SJSA1 (cell line): Measurements from ENCODE around the gene C1QTNF2. TPM values are rescaled to one million over a fixed set of nuclear protein-coding genes. Genes with fewer than 3 reads are reported as not detected.

ENCODE experiments used
- DNase-seq, 2 experiments: peaks; one replicate each; pipeline ENCODE4 v3.0.0-alpha.2; 2015 to 2020; ENCODE audit warnings: low spot score in 2 of 2, low read depth in 1 of 2
- H3K27ac ChIP-seq: fragments of 250-450 bp; sonication (Bioruptor Pico); 2 replicates; pipeline ENCODE4 v1.5.1; 2020; ENCODE audit warnings: mild to moderate bottlenecking, moderate library complexity
- H3K27me3 ChIP-seq: fragments of 250-450 bp; sonication (Bioruptor Pico); replicated peaks from 2 replicates; pipeline ENCODE4 v1.5.1; 2020; ENCODE audit warnings: mild to moderate bottlenecking, moderate library complexity
- H3K36me3 ChIP-seq: fragments of 250-450 bp; sonication (Bioruptor Pico); 2 replicates; pipeline ENCODE4 v1.5.1; 2020; ENCODE audit warnings: mild to moderate bottlenecking
- H3K4me1 ChIP-seq: fragments of 250-450 bp; sonication (Bioruptor Pico); replicated peaks from 2 replicates; pipeline ENCODE4 v1.6.1; 2021; ENCODE audit warnings: mild to moderate bottlenecking
- H3K4me3 ChIP-seq: fragments of 250-450 bp; sonication (Bioruptor Pico); 2 replicates; pipeline ENCODE4 v1.5.1; 2020; ENCODE audit warnings: mild to moderate bottlenecking
- H3K9me3 ChIP-seq: fragments of 250-450 bp; sonication (Bioruptor Pico); replicated peaks from 2 replicates; pipeline ENCODE4 v1.5.1; 2020; ENCODE audit warnings: mild to moderate bottlenecking
- total RNA-seq: library from RNA; depleted of rRNA; stranded (reverse); fragments of >200 nt; shearing (Covaris generic); gene quantifications from 2 replicates; pipeline ENCODE4 v1.2.3, GENCODE V29; 2014

Gene C1QTNF2
- total RNA-seq, 1 experiment from 2014 or later = 5.7 TPM

DNA sequence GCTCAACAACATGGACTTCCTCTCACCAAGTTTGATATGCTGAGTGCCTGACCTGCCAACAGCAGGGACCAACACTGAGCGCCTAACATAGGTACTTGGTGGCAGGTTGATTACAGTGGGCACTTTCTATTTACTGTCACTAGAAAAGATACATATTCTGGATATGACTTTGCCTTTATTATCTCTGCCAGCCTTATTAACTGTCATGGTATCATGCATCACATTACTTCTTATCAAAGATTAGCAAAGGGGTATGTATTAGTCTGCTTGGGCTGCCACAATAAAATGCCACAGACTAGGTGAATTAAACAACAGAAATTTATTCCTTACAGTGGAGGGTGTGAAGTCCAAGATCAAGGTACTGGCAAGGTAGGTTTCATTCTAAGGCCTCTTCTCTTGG lies 14.3 kb upstream of the C1QTNF2 start:
- peaks cover 3% of the 10 kb centered on the region; the same call in 1 of the 2 replicates for H3K27me3 ChIP-seq
- no peaks in the 10 kb centered on the region for H3K4me1 ChIP-seq
- H3K36me3 ChIP-seq = no peaks in the 10 kb centered on the region
- peaks cover 8% of the 10 kb centered on the region; the same call in 1 of the 2 replicates for H3K9me3 ChIP-seq
- no peak overlapping the region for H3K27ac ChIP-seq
- no peak overlapping the region for H3K4me3 ChIP-seq
- no peak for DNase-seq

DNA sequence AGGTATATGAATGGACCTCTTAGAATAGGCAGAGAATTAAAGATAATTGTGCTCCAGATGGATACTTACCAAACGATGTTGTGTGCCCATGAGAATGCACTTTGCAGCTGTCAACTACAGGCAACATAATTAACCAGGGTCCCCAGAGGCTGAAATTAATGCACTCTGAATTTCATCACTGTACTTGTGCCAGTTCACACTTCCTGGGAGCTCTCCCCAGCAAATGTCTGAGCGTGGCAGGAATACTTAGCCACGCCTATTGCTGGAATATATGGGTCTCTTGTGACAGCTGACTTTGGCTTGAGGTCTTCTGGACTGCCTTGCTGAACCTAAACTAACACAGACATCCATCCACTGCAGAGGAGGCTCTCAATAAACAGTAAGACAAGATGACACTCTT lies 11.9 kb upstream of the C1QTNF2 start:
- DNase-seq = no peak
- Histone ChIP-seq H3K36me3 (no peaks in the 10 kb centered on the region), H3K9me3 (0 out of 2 replicates have a peak, but pooled peaks cover 3% of the 10 kb centered on the region), H3K4me3 (no peak overlapping the region), H3K4me1 (no peaks in the 10 kb centered on the region), H3K27ac (no peak overlapping the region), H3K27me3 (peaks cover 6% of the 10 kb centered on the region)

DNA sequence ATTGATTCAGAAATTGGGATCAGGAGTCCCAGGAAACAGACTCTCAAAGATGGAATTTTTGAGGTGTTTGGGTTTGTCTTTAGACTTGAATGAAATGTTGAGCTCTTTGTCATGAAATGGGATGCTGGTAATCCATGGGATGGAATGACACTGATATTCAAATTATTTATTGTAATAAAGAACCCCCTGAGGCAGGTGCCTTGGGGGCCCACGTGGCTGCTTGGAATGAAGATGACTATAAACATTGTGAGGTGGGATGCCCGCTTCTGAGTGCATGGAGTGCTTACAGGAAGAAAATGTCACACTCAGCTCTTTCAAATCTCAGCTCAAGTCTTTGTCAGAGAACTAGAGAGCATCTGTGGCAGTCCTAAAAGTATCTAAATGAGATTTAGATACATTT lies 9.6 kb upstream of the C1QTNF2 start:
- no peak overlapping the region for H3K27ac ChIP-seq
- H3K36me3 ChIP-seq = no peaks in the 10 kb centered on the region
- DNase-seq = no peak
- no peaks in the 10 kb centered on the region for H3K9me3 ChIP-seq
- no peak overlapping the region for H3K4me3 ChIP-seq
- peaks cover 14% of the 10 kb centered on the region for H3K27me3 ChIP-seq
- H3K4me1 ChIP-seq = no peaks in the 10 kb centered on the region

DNA sequence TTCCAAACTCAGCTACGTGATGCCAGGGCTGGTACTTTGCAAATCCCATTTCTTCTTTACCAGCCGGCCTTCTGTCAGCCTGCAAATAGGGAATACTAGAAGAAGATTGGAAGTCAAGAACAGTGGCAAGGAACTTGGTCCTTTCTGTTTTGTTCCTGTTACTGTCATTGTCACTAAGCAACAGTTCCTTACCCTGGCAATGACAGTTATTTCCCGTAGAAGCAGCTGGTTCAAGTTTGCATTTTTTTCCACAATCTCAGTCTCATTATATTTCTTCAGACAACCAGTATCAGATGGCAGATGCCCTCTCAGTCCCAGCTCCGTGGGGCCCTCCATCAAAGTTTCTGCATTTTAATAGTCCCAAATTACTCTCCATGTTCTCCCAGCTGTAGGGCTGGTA lies 9.1 kb upstream of the C1QTNF2 start:
- no peak for DNase-seq
- no peaks in the 10 kb centered on the region for H3K9me3 ChIP-seq
- no peaks in the 10 kb centered on the region for H3K4me1 ChIP-seq
- H3K27ac ChIP-seq = no peak overlapping the region
- H3K36me3 ChIP-seq = no peaks in the 10 kb centered on the region
- no peak overlapping the region for H3K4me3 ChIP-seq
- peaks cover 14% of the 10 kb centered on the region for H3K27me3 ChIP-seq

DNA sequence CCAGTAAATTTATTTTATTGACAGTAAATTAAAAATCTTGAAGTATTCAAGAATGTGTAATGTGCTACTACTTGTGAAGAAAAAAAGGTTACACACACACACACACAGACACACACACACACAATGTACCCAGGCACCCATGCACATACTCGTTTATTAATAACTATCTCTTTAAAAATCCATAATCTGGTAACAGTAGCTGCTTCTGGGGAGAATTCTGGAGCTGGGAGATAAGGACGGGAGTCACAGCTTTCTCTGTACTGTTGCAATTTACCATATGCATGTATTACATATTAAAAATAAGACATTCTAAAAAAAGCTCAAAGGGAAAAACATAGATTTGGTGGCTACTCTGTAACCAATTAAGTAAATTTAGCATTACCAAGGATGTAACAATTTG lies 7.9 kb upstream of the C1QTNF2 start:
- Histone ChIP-seq H3K9me3 (no peaks in the 10 kb centered on the region), H3K27ac (no peak overlapping the region), H3K27me3 (peaks cover 14% of the 10 kb centered on the region), H3K36me3 (no peaks in the 10 kb centered on the region), H3K4me3 (no peak overlapping the region), H3K4me1 (no peaks in the 10 kb centered on the region)
- DNase-seq = no peak

DNA sequence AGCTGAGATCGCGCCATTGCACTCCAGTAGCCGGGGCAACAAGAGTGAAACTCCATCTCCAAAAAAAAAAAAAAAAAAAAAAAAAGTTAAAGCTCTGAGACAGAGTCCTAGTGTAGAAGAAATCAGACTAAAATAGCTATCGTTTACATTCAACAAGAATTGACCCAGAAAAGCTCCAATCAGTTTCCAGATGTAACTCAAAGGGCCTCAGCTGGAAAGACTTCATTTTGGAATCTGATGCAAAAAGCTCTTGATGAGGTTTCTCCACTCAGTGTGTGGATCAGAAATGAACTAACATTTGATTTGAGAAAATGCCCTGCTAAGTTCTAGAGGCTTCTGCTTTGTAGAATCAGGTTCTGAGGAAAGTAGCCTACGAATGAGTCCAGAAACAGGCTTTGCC lies 7.2 kb upstream of the C1QTNF2 start:
- no peaks in the 10 kb centered on the region for H3K36me3 ChIP-seq
- no peaks in the 10 kb centered on the region for H3K4me1 ChIP-seq
- H3K27me3 ChIP-seq = peaks cover 14% of the 10 kb centered on the region

DNA sequence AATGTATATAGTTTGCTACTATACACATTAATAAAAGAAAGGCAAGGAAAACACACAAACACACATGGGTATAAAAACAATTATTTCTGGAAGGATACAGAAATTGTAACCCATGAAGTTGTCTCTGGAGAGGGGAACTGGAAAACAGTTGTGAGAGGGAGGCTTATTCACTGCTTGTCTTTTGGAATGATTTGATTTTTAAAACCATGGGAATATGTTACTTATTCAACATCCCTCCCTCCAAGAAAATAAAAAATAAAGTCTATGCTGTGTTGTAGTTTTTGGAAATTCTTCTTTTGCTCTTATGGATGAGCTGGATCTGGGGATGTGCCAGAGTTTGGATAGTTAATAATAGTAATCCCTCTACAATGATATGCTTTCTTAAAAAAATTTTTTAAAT lies 6.0 kb upstream of the C1QTNF2 start:
- DNase-seq = no peak
- no peaks in the 10 kb centered on the region for H3K36me3 ChIP-seq
- no peaks in the 10 kb centered on the region for H3K9me3 ChIP-seq
- no peak overlapping the region for H3K4me3 ChIP-seq
- H3K27ac ChIP-seq = no peak overlapping the region
- H3K4me1 ChIP-seq = no peaks in the 10 kb centered on the region
- H3K27me3 ChIP-seq = peaks cover 17% of the 10 kb centered on the region

More for the DNA sequence above, 7.2 kb upstream of the C1QTNF2 start:
- Histone ChIP-seq H3K9me3 (no peaks in the 10 kb centered on the region), H3K4me3 (no peak overlapping the region), H3K27ac (no peak overlapping the region)
- no peak for DNase-seq

DNA sequence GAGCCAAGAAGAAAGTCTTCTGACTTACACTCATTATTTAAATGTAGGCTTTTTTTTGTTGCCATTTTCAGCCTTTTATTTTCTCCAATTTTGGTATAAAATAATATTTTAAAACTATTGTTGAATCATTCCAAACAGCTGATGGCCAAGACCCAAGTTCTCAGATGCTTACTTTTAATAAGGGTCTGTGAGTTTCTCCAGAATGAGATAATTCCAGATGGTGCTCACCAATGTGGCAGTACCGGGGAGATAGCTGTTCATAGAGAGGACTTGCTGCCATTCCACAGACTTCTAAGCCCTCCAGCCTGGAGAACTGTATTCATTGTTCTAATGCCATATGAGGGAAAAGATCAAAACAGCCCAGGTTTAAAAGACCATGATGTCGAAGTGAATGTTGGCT lies 5.3 kb upstream of the C1QTNF2 start:
- DNase-seq = no peak
- no peaks in the 10 kb centered on the region for H3K9me3 ChIP-seq
- H3K27ac ChIP-seq = no peak overlapping the region
- peaks cover 18% of the 10 kb centered on the region for H3K27me3 ChIP-seq
- peaks cover 2% of the 10 kb centered on the region for H3K4me1 ChIP-seq
- H3K36me3 ChIP-seq = no peaks in the 10 kb centered on the region
- no peak overlapping the region for H3K4me3 ChIP-seq

DNA sequence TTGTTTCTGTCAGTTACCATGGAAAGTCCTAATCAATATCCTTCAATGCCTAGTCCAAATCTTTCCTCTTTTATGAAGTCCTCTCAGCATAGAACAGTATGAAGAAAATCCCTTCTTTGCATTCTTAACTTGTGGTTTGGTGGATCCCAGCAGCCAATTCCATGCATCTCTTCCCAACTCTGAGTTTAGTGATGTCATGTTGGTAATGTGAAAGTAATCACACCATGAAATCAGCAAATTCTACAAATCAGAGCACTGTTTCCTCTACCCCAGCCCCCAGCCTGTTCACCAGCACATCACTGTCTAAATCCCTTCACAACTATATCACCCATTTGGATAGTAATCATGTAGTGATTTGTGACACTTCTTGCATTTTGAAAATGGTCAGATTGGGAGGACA lies 4.7 kb upstream of the C1QTNF2 start:
- no peak for DNase-seq
- Histone ChIP-seq H3K9me3 (no peaks in the 10 kb centered on the region), H3K4me3 (no peak overlapping the region), H3K4me1 (peaks cover 5% of the 10 kb centered on the region), H3K27ac (no peak overlapping the region), H3K36me3 (no peaks in the 10 kb centered on the region), H3K27me3 (peaks cover 15% of the 10 kb centered on the region)

DNA sequence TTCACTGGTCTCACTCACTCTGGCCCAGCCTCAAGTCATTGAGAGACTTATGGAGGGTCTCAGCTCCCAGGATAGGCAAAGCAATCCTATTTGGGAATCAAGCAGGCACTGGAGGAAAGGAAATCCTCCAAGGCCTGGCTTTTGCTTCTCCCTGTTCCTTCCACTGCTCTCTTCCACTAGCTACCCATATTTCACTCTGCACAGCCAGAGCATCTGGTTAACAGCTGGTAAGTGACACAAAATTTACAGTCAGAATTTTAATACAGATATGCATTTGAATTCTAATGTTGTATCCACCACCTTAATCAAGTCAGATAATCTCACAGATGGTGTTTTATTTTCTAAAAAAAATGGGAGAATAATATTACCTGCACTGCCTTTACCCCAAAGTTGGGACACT lies 868 bp upstream of the C1QTNF2 start:
- Histone ChIP-seq H3K36me3 (no peaks in the 10 kb centered on the region), H3K4me1 (peaks cover 10% of the 10 kb centered on the region), H3K27ac (no peak overlapping the region), H3K4me3 (no peak overlapping the region), H3K9me3 (no peaks in the 10 kb centered on the region), H3K27me3 (peaks cover 12% of the 10 kb centered on the region)
- no peak for DNase-seq

DNA sequence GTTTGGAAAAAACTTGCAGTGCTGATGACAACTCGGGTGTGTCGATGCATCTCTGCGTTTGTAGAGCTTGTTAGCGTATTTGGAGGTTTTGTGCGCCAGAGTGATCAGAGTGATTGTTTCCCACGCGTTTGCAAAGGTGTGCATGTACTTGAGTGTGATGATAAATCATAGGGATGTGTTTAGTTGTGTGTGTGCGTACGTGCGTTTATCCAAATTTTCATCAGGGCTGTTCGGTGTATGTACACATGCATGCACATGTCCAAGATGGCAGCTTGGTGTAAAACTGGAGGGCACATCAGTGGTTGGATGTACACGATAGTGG lies 248 bp upstream of the C1QTNF2 start:
- no peak overlapping the region for H3K27ac ChIP-seq
- peaks cover 11% of the 10 kb centered on the region for H3K27me3 ChIP-seq
- peaks cover 10% of the 10 kb centered on the region for H3K4me1 ChIP-seq
- H3K9me3 ChIP-seq = no peaks in the 10 kb centered on the region
- no peak for DNase-seq
- H3K4me3 ChIP-seq = peak overlapping the region; percentile 47
- no peaks in the 10 kb centered on the region for H3K36me3 ChIP-seq

DNA sequence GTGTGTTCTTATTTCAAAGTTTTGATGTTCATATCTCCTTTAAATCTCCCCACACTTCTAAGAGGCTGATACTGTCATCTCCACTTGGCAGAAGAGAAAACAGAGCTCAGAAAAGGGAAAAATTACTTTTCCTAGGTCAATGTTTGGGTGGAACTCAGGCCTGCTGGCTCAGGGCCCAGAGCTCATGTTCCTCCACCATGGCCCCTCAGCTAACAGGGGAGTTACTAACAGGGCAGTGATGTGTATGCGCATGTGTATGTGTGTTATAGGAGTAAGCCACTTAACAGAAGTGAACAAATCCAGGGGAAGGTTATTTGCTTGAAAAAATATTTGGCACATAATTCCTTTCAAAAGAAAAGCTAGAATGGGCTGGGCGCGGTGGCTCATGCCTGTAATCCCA lies 2.5 kb downstream of the C1QTNF2 start:
- no peaks in the 10 kb centered on the region for H3K36me3 ChIP-seq
- H3K27me3 ChIP-seq = 0 out of 2 replicates have a peak, but pooled peaks cover 4% of the 10 kb centered on the region
- no peak overlapping the region for H3K27ac ChIP-seq
- H3K9me3 ChIP-seq = no peaks in the 10 kb centered on the region
- H3K4me3 ChIP-seq = no peak overlapping the region
- H3K4me1 ChIP-seq = peaks cover 10% of the 10 kb centered on the region
- DNase-seq = no peak

DNA sequence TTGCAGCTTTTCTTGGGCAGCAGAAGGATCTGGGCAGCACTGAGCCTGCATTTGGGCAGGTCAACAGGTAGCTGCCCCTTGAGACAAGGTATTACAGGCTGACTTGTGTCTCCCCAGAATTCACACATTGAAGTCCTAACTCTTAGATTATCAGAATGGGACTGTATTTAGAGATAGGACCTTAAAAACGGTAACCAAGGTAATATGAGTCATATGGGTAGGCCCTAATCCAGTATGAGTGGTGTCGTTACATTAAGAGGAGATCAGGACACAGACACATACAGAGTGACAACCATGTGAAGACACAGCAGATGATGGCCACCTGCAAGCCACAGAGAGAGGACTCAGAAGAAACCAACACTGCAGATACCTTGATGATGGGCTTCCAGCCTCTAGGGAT lies 3.2 kb downstream of the C1QTNF2 start:
- H3K4me3 ChIP-seq = no peak overlapping the region
- no peak overlapping the region for H3K27ac ChIP-seq
- H3K27me3 ChIP-seq = 0 out of 2 replicates have a peak, but pooled peaks cover 4% of the 10 kb centered on the region
- no peaks in the 10 kb centered on the region for H3K36me3 ChIP-seq
- no peaks in the 10 kb centered on the region for H3K9me3 ChIP-seq
- no peak for DNase-seq
- peaks cover 10% of the 10 kb centered on the region for H3K4me1 ChIP-seq

DNA sequence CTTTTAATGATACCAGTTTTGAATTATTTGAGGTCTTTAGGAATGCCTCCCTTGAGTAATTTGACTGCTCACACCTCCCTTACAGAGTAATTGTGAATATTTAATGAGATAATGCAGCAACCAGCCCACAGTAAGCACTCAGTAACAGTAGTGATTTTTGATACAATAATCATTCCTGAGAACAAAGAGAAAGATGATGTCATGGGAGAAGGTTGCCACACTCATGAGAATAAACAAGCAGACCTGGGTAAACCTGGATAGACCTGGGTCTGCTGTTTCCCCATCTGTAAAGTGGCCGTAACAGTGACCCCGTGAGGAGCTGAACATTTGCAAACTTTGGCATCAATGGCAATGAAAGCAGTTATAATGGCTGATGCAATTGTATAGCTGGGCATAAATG lies 4.2 kb downstream of the C1QTNF2 start:
- no peak overlapping the region for H3K4me3 ChIP-seq
- peaks cover 10% of the 10 kb centered on the region for H3K4me1 ChIP-seq
- no peaks in the 10 kb centered on the region for H3K36me3 ChIP-seq
- no peak for DNase-seq
- H3K9me3 ChIP-seq = no peaks in the 10 kb centered on the region
- no peak overlapping the region for H3K27ac ChIP-seq
- H3K27me3 ChIP-seq = no peaks in the 10 kb centered on the region

DNA sequence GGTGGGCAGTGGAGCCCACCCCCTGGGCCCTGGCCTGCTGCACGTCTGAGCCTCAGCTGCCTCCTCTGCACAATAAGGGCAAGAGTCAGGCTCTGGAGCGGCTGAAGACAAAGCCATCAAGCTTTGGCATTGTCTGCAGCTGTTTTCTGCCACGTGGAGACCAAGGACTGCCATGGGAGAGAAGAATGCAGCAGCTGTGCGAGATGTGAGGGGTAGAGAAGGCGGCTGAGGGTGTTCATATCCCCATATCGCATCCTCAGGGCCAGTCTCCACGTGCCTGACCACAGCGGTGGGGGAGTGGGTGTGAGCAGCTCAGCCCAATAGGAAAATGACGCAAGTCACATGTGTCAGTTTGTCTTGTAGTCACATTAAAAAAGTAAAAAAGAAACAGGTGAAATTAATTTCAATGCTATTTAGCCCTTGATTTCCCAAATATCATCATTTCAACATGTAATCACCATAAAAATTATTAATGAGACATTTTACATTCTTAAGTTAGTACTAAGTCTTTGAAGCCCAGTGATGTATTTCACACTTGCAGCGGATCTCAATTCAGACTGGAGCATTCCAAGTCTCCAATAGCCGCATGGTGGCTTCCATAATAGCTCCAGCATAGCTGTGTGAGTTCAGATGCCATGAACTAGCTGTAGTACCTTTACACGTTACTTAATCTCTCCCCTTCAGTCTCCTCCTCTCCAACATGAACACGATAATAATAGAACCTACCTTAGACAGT lies 6.6 kb downstream of the C1QTNF2 start:
- Histone ChIP-seq H3K27me3 (no peaks in the 10 kb centered on the region), H3K9me3 (no peaks in the 10 kb centered on the region), H3K27ac (no peak overlapping the region), H3K4me3 (no peak overlapping the region), H3K36me3 (no peaks in the 10 kb centered on the region), H3K4me1 (no peaks in the 10 kb centered on the region)
- no peak for DNase-seq
